GM12865 (cell line): ENCODE data around the gene PRCD.
A peak's percentile ranks its signal among the peaks of the same experiment; 100 is the strongest.

Experiments used
- DNase-seq: peaks from one replicate; pipeline ENCODE4 v3.0.0; 2010; ENCODE audit warnings: low read depth
- H3K4me3 ChIP-seq: 2 replicates; pipeline ENCODE4 v1.5.1; 2011; ENCODE audit warnings: mild to moderate bottlenecking, low read depth, low read length, control low read depth
- TF ChIP-seq, protein P1 (sequence below): IDR thresholded peaks from 2 replicates; pipeline ENCODE4 v1.5.1; 2011; ENCODE audit warnings: low read length, control low read depth, low read depth, inconsistent platforms; ENCODE audit not compliant: insufficient read depth; ENCODE audit errors: missing control alignments

Gene PRCD

DNA sequence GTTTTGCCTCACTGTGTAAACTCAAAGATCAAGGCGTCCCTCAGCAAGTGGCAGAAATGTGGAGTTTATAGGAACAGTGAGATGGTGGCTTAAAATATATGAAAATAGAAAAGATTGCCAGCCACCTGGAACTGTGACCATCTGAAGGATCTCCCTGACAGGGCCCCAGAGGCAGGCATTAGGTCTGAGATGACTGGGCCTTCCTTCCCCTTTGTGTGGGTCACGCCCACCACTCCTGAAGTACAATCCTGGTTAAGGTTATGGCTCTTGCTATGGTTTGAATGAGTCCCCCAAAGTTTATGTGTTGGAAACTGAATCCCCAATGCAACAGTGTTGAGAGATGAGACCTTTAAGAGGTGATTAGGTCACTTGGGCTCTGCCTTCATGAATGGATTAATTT, 39.4 kb downstream of the PRCD start:
- H3K4me3 ChIP-seq = no peak overlapping the region
- peak; percentile 45 for DNase-seq
- TF ChIP-seq, protein P1, sequence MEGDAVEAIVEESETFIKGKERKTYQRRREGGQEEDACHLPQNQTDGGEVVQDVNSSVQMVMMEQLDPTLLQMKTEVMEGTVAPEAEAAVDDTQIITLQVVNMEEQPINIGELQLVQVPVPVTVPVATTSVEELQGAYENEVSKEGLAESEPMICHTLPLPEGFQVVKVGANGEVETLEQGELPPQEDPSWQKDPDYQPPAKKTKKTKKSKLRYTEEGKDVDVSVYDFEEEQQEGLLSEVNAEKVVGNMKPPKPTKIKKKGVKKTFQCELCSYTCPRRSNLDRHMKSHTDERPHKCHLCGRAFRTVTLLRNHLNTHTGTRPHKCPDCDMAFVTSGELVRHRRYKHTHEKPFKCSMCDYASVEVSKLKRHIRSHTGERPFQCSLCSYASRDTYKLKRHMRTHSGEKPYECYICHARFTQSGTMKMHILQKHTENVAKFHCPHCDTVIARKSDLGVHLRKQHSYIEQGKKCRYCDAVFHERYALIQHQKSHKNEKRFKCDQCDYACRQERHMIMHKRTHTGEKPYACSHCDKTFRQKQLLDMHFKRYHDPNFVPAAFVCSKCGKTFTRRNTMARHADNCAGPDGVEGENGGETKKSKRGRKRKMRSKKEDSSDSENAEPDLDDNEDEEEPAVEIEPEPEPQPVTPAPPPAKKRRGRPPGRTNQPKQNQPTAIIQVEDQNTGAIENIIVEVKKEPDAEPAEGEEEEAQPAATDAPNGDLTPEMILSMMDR = no peak

GRCh38 chr17:76581515-76581914, 41.7 kb downstream of the PRCD start:
- no peak overlapping the region for H3K4me3 ChIP-seq
- TF ChIP-seq, protein P1 = no peak
- no peak for DNase-seq

- DNase-seq = no peak
- TF ChIP-seq, protein P1 = no peak
- H3K4me3 ChIP-seq = no peak overlapping the region
These were observed 42.8 kb downstream of the PRCD start for GRCh38 chr17:76582660-76583059.

DNA sequence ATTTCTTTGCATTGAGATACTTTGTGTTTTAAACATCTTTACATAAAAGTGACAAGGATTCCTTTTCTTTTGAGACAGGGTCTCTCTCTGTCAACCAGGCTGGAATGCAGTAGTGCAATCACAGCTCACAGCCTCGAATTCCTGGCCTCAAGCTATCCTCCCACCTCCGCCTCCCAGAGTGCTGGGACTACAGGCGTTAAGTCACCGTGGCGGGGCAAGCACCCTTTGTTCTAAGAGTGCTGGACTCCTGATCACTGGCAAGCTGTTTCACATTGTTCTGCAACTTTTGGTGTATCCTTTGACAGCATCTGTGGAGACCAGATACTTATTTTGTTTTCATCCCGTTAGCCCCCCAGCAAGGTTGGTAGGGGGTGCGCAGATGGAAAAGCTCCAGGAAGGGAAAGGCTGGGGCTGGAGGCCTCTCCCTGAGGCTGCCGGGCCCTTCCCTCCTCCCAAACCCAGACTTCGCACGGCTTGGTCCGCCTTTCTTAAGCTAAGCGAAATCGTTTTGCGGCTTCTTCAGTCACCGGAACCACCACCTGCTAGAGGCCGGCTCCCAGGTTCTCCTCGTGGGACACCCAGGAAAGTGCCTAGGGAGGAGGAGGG, 44.7 kb downstream of the PRCD start:
- DNase-seq = no peak
- TF ChIP-seq, protein P1 = no peak
- H3K4me3 ChIP-seq = peak overlapping the region; percentile 51; the same call in 1 of the 2 replicates

- peak overlapping the region; percentile 51 for H3K4me3 ChIP-seq
- no peak for DNase-seq
- TF ChIP-seq, protein P1 = no peak
These were observed 45.3 kb downstream of the PRCD start for GRCh38 chr17:76585033-76585648.

DNA sequence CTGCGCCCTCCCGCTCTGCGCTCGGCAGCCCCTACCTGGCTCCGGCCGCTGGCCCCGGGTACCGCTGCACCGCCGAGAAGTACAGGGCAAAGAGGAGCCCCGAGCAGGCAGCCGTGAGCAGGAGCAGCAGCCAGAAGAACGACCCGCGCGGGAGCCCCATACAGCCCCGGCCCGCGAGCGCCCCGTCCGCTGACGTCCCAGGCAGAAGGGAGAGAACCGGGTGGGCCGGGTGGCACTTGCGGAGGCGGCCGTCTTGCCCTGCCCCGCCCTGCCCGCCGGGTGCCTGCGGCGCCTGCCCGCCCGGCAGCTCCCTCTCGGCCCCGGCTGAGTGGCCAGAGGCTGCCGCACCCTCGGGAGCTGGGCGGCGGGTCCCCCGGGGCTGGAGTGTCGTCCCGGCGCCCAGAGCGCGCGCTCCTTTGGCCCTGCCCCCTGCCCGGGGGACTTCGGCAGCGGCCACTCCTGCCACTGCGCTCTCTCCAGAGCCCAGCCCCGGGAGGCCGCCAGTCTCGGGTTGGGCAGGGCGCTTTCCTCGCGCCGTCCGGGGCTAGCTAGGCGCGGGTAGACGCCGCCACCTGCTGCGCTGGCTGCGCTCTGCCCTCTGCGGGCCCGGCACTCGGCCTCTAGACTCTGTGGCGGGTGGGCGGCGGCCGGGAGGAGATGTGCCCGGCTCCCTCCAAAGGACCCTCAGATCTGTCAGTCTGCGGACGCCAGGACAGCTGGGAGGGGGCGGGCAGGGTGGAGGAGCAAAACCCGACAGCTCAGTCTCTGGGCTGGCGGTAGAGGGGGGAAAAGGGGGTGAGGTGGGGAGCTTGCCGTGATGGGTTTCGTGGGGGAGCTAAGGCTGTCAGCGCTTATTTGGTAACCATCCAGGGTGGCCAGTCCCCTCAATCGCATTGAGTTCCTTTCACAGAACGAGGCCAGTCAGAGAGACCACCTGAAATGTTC, 46.1 kb downstream of the PRCD start, which contains the start of gene ST6GALNAC2:
Gene ST6GALNAC2 (minus strand): TSS at position 212 of the 945 bp plus-strand sequence. CDS start 52 bp downstream, at position 160.
- DNase-seq = peak; percentile 45
- H3K4me3 ChIP-seq = peak within 1 kb of the TSS; percentile 51
- TF ChIP-seq, protein P1 = peak; percentile 36
